H1 (cell line): Measurements from ENCODE around the gene ATP13A3. TPM values are rescaled to one million over a fixed set of nuclear protein-coding genes. Genes with fewer than 3 reads are reported as not detected.

Experiments
- CTCF ChIA-PET: fragments of 300-600 bp; sonication (Branson Sonifier 250); formaldehyde crosslinking; loops from one replicate; lab custom pipeline; 2021; ENCODE audit not compliant: partially characterized antibody; lab: Charles Lee
- POLR2A ChIA-PET: fragments of 300-600 bp; sonication (Branson Sonifier 250); formaldehyde crosslinking; loops from one replicate; lab custom pipeline; 2021; ENCODE audit warnings: inconsistent platforms; ENCODE audit not compliant: partially characterized antibody; lab: Charles Lee
- DNase-seq, 2 experiments: peaks; one replicate each; pipeline versions ENCODE4 v3.0.0 to v3.0.0-alpha.2; 2010 to 2022; ENCODE audit warnings: low spot score in 2 of 2, low read depth in 1 of 2, mixed read lengths in 1 of 2
- FAIRE-seq: peaks from 2 replicates; lab custom pipeline; 2011; peaks lifted over from hg19 to GRCh38; lab: Jason Lieb, UNC
- H2AFZ ChIP-seq: 2 replicates; pipeline ENCODE4 v1.8.1; 2012; ENCODE audit warnings: low read length, inconsistent platforms
- H2AK5ac ChIP-seq: 2 replicates; pipeline ENCODE4 v1.6.1; 2013; ENCODE audit warnings: low read depth, low read length
- H2BK120ac ChIP-seq: replicated peaks from 2 replicates; pipeline ENCODE3; 2013; ENCODE audit warnings: low read depth, low read length, inconsistent platforms
- H2BK12ac ChIP-seq: 2 replicates; pipeline ENCODE4 v1.6.1; 2013; ENCODE audit warnings: low read depth, low read length
- H2BK15ac ChIP-seq: 2 replicates; pipeline ENCODE4 v1.6.1; 2013; ENCODE audit warnings: low read length
- H2BK20ac ChIP-seq: 2 replicates; pipeline ENCODE4 v1.6.1; 2013; ENCODE audit warnings: low read length
- H2BK5ac ChIP-seq: 2 replicates; pipeline ENCODE4 v1.6.1; 2013; ENCODE audit warnings: low read depth, low read length
- H3K14ac ChIP-seq: 2 replicates; pipeline ENCODE4 v1.6.1; 2013; ENCODE audit warnings: inconsistent platforms; ENCODE audit not compliant: insufficient read length
- H3K18ac ChIP-seq: 2 replicates; pipeline ENCODE4 v1.6.1; 2013; ENCODE audit warnings: low read length; ENCODE audit errors: extremely low read depth
- H3K23ac ChIP-seq: 2 replicates; pipeline ENCODE4 v1.6.1; 2013; ENCODE audit warnings: inconsistent platforms; ENCODE audit not compliant: insufficient read length
- H3K23me2 ChIP-seq: 2 replicates; pipeline ENCODE4 v1.6.1; 2013; ENCODE audit warnings: low read depth, low read length
- H3K27ac ChIP-seq: 2 replicates; pipeline ENCODE4 v1.6.1; 2011; ENCODE audit warnings: low read depth, low read length, inconsistent platforms
- H3K27me3 ChIP-seq, 4 experiments: replicated peaks in 1 of 4; 1 replicate in 1 of 4; 2 replicates in 3 of 4; pipeline versions ENCODE4 v1.6.1 to v1.8.1; 2011 to 2013; ENCODE audit warnings: low read length in 3 of 4, mild to moderate bottlenecking in 3 of 4, inconsistent platforms in 2 of 4, mixed read lengths in 2 of 4, moderate library complexity in 1 of 4; ENCODE audit not compliant: control insufficient read depth in 3 of 4, insufficient read depth in 3 of 4; ENCODE audit errors: extremely low read depth in 1 of 4
- H3K36me3 ChIP-seq, 4 experiments: 2 replicates each; pipeline versions ENCODE4 v1.6.1 to v1.8.1; 2011 to 2013; ENCODE audit warnings: mild to moderate bottlenecking in 4 of 4, low read length in 3 of 4, moderate library complexity in 2 of 4, control low read depth in 1 of 4, inconsistent platforms in 1 of 4; ENCODE audit not compliant: insufficient read depth in 4 of 4, control insufficient read depth in 2 of 4
- H3K4ac ChIP-seq: replicated peaks from 2 replicates; pipeline ENCODE3; 2013; ENCODE audit warnings: low read length, low read depth, mixed read lengths, inconsistent platforms; ENCODE audit not compliant: insufficient read length
- H3K4me1 ChIP-seq, 4 experiments: replicated peaks in 1 of 4; 1 replicate in 1 of 4; 2 replicates in 3 of 4; pipeline versions ENCODE4 v1.6.1 to v1.8.1; 2011 to 2013; ENCODE audit warnings: low read length in 3 of 4, inconsistent platforms in 2 of 4, mixed read lengths in 1 of 4; ENCODE audit not compliant: insufficient read depth in 4 of 4, control insufficient read depth in 3 of 4
- H3K4me2 ChIP-seq, 2 experiments: 2 replicates each; pipeline versions ENCODE4 v1.6.1 to v1.8.1; 2011 to 2013; ENCODE audit warnings: low read depth in 2 of 2, low read length in 2 of 2, control low read depth in 1 of 2, inconsistent platforms in 1 of 2, mild to moderate bottlenecking in 1 of 2; ENCODE audit not compliant: insufficient read depth in 1 of 2
- H3K4me3 ChIP-seq, 4 experiments: fragments of 200-600, 300-600 bp in 1 of 4; sonication (generic), shearing (Covaris generic), sonication (Bioruptor Twin) in 1 of 4; 2 replicates each; pipeline versions ENCODE4 v1.5.1 to v1.8.1; 2011 to 2016; ENCODE audit warnings: low read length in 4 of 4, low read depth in 3 of 4, control low read depth in 2 of 4, inconsistent platforms in 2 of 4, mild to moderate bottlenecking in 2 of 4, mixed read lengths in 1 of 4, moderate library complexity in 1 of 4; ENCODE audit not compliant: insufficient read depth in 2 of 4; ENCODE audit errors: extremely low read depth in 1 of 4
- H3K56ac ChIP-seq: replicated peaks from 2 replicates; pipeline ENCODE3; 2013; ENCODE audit warnings: low read depth, mild to moderate bottlenecking, mixed read lengths, low read length, inconsistent platforms; ENCODE audit not compliant: insufficient read length
- H3K79me1 ChIP-seq: 2 replicates; pipeline ENCODE4 v1.6.1; 2013; ENCODE audit warnings: low read depth, low read length, control low read depth
- H3K79me2 ChIP-seq, 2 experiments: 2 replicates each; pipeline versions ENCODE4 v1.6.1 to v1.8.1; 2012 to 2013; ENCODE audit warnings: low read length in 2 of 2, mild to moderate bottlenecking in 2 of 2, inconsistent platforms in 1 of 2; ENCODE audit not compliant: insufficient read depth in 2 of 2, control insufficient read depth in 1 of 2
- H3K9ac ChIP-seq, 4 experiments: replicated peaks in 1 of 4; 1 replicate in 1 of 4; 2 replicates in 3 of 4; pipeline versions ENCODE4 v1.6.1 to v1.8.1; 2011 to 2013; ENCODE audit warnings: low read depth in 3 of 4, low read length in 3 of 4, control low read depth in 2 of 4, mild to moderate bottlenecking in 2 of 4, moderate library complexity in 2 of 4, inconsistent platforms in 1 of 4; ENCODE audit errors: extremely low read depth in 1 of 4
- H3K9me3 ChIP-seq, 2 experiments: 2 replicates each; pipeline versions ENCODE4 v1.6.1 to v1.8.1; 2012 to 2013; ENCODE audit warnings: mild to moderate bottlenecking in 2 of 2, moderate library complexity in 2 of 2, control low read depth in 1 of 2, inconsistent platforms in 1 of 2, low read depth in 1 of 2, low read length in 1 of 2, mixed read lengths in 1 of 2; ENCODE audit not compliant: insufficient read depth in 2 of 2
- H4K20me1 ChIP-seq, 2 experiments: replicated peaks in 1 of 2; 2 replicates each; pipeline versions ENCODE3 to v1.8.1; 2011 to 2013; ENCODE audit warnings: inconsistent platforms in 2 of 2, low read length in 2 of 2, mild to moderate bottlenecking in 1 of 2; ENCODE audit not compliant: insufficient read depth in 2 of 2, control insufficient read depth in 1 of 2
- H4K5ac ChIP-seq: 2 replicates; pipeline ENCODE4 v1.6.1; 2013; ENCODE audit warnings: low read length, low read depth, mixed read lengths, inconsistent platforms; ENCODE audit not compliant: insufficient read length
- H4K8ac ChIP-seq: 2 replicates; pipeline ENCODE4 v1.8.0; 2013; ENCODE audit warnings: mild to moderate bottlenecking, moderate library complexity, low read length, inconsistent platforms; ENCODE audit not compliant: insufficient read depth; ENCODE audit errors: extremely low read depth
- H4K91ac ChIP-seq: replicated peaks from 2 replicates; pipeline ENCODE3; 2013; ENCODE audit warnings: low read length, mixed read lengths, inconsistent platforms; ENCODE audit not compliant: insufficient read length
- CTBP2 ChIP-seq: IDR thresholded peaks from 2 replicates; pipeline ENCODE4 v1.7.0; 2011; ENCODE audit warnings: borderline replicate concordance, mild to moderate bottlenecking, moderate library complexity, mixed read lengths, low read length; ENCODE audit not compliant: insufficient read depth, insufficient read length
- WGBS, 2 experiments: shearing (Covaris generic) in 1 of 2; methylation state at CpG; one replicate each; pipeline versions ENCODE4 v1.1.6 to v1.1.7; 2013 to 2015; ENCODE audit warnings: low lambda C conversion rate in 2 of 2, mixed read lengths in 2 of 2, inconsistent platforms in 1 of 2, low coverage in 1 of 2, missing lambda C conversion rate in 1 of 2; ENCODE audit not compliant: insufficient replicate concordance in 2 of 2, insufficient coverage in 1 of 2, insufficient read length in 1 of 2; ENCODE audit errors: extremely low coverage in 1 of 2, missing lambda C conversion rate in 1 of 2; 5-methylcytosine and 5-hydroxymethylcytosine counted together
- polyA plus RNA-seq, 7 experiments: library from polyadenylated mRNA; depleted of rRNA in 3 of 7; stranded (reverse) in 5 of 7; unstranded in 2 of 7; fragments of >200 nt in 5 of 7; fragments of 200-250 nt in 2 of 7; gene quantifications; 1 replicate in 5 of 7; 2 replicates in 1 of 7; 4 replicates in 1 of 7; pipeline versions ENCODE4 v1.2.1 to v1.2.3, GENCODE V29; 2011 to 2013; ENCODE audit warnings: missing spikeins in 2 of 7, mixed read lengths in 2 of 7
- total RNA-seq: library from RNA; stranded (reverse); fragmentation: NEBNext Ultra II Directional; extraction: Animal tissue kit (Norgen Biotek cat#: 25700); gene quantifications from 2 replicates; pipeline ENCODE4 v1.2.1, GENCODE V29; 2021

Gene ATP13A3
- total and polyA plus RNA-seq, 2 of the 8 experiments (the other 6 are each of a cell fraction or from before 2014, with no cell fraction given) = 18.6 to 92.2 TPM

DNA sequence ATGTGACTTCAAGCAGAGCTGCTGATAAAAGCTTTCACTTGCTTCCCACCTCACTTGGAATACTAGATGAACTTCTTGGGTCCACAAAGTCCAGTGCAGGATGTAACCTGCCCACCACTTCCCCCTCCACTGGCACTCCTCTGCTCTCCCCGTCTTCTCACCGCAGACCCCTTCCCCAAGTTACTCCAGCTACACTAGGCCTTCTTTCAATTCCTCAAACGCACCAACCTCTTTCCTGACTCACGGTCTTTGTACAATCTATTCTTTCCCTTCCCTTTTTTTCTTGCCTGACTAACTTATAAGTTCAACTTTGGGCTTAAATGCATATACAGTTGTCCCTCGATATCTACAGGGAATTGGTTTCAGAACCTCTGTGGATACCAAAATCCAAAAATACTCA, 5.2 kb upstream of the ATP13A3 start:
- H3K27me3 ChIP-seq = peaks cover 0 to 6% (median 4%) of the 10 kb centered on the region in 4 experiments; a peak in 1 of 7 replicates
- POLR2A ChIA-PET = no interaction called here
- 83% methylated on average over 5 of the region's 5 CpGs; no CpG with 5 or more reads in 1 of the 2 experiments for WGBS, 2 experiments
- no peak for TF ChIP-seq CTBP2

More for the DNA sequence above, 5.2 kb upstream of the ATP13A3 start:
- no peak overlapping the region for H2BK20ac ChIP-seq
- H3K56ac ChIP-seq = no peak overlapping the region
- H3K4me3 ChIP-seq = no peak overlapping the region
- no peaks in the 10 kb centered on the region for H3K79me1 ChIP-seq
- H2BK12ac ChIP-seq = no peak overlapping the region
- H3K27ac ChIP-seq = no peak overlapping the region
- no peaks in the 10 kb centered on the region for H3K79me2 ChIP-seq
- H4K8ac ChIP-seq = no peak overlapping the region
- H3K4ac ChIP-seq = no peak overlapping the region
- H3K4me2 ChIP-seq = no peak overlapping the region
- no peak overlapping the region for H4K5ac ChIP-seq
- no peak overlapping the region for H2AK5ac ChIP-seq
- no peak overlapping the region for H2AFZ ChIP-seq
- H3K23ac ChIP-seq = no peak overlapping the region
- H2BK120ac ChIP-seq = no peak overlapping the region
- H3K23me2 ChIP-seq = no peaks in the 10 kb centered on the region; the same call in 1 of the 2 replicates
- H3K36me3 ChIP-seq = no peaks in the 10 kb centered on the region
- H3K4me1 ChIP-seq = no peaks in the 10 kb centered on the region; a peak in 1 of 7 replicates
- no peak overlapping the region for H4K91ac ChIP-seq
- H3K18ac ChIP-seq = no peak overlapping the region
- no peak overlapping the region for H2BK15ac ChIP-seq
- DNase-seq = no peak
- no peak for FAIRE-seq
- no peak overlapping the region for H3K9ac ChIP-seq
- no peaks in the 10 kb centered on the region for H3K9me3 ChIP-seq
- H2BK5ac ChIP-seq = no peak overlapping the region
- no peak overlapping the region for H3K14ac ChIP-seq
- H4K20me1 ChIP-seq = no peaks in the 10 kb centered on the region
- CTCF ChIA-PET = no interaction called here
